H1 (cell line): ENCODE measurements around the gene ST3GAL2. TPM values are rescaled to one million over a fixed set of nuclear protein-coding genes. Genes with fewer than 3 reads are reported as not detected.

ENCODE experiments used
- BCL11A ChIP-seq, 2 experiments: IDR thresholded peaks; one replicate each; pipeline ENCODE4 v1.6.1; 2011; ENCODE audit warnings: low read depth in 2 of 2, low read length in 2 of 2, mild to moderate bottlenecking in 2 of 2
- BRCA1 ChIP-seq: IDR thresholded peaks from 2 replicates; pipeline ENCODE4 v1.6.1; 2012; ENCODE audit warnings: low read depth, low read length, improper control_type of control experiment
- CEBPB ChIP-seq: IDR thresholded peaks from 2 replicates; pipeline ENCODE4 v1.6.1; 2012; ENCODE audit warnings: low read depth, low read length
- CREB1 ChIP-seq: IDR thresholded peaks from 2 replicates; pipeline ENCODE4 v1.6.1; 2012; ENCODE audit warnings: inconsistent platforms
- CTCF ChIP-seq, 3 experiments: IDR thresholded peaks; 1 replicate in 2 of 3; 2 replicates in 1 of 3; pipeline versions ENCODE4 v1.5.1 to v1.6.1; 2011; ENCODE audit warnings: low read length in 3 of 3, mild to moderate bottlenecking in 3 of 3, inconsistent platforms in 2 of 3, low read depth in 1 of 3, moderate library complexity in 1 of 3; ENCODE audit not compliant: insufficient read depth in 1 of 3; ENCODE audit errors: control extremely low read depth in 1 of 3
- GTF2F1 ChIP-seq: IDR thresholded peaks from 2 replicates; pipeline ENCODE4 v1.6.1; 2012; ENCODE audit warnings: low read depth, low read length, improper control_type of control experiment, borderline replicate concordance
- JUND ChIP-seq: IDR thresholded peaks from 2 replicates; pipeline ENCODE4 v1.6.1; 2011; ENCODE audit warnings: mild to moderate bottlenecking, improper control_type of control experiment, low read length
- RXRA ChIP-seq: IDR thresholded peaks from 2 replicates; pipeline ENCODE4 v1.6.1; 2011; ENCODE audit warnings: low read depth, mild to moderate bottlenecking, low read length, moderate library complexity; ENCODE audit not compliant: insufficient read depth
- polyA plus RNA-seq, 7 experiments: library from polyadenylated mRNA; depleted of rRNA in 3 of 7; stranded (reverse) in 5 of 7; unstranded in 2 of 7; fragments of >200 nt in 5 of 7; fragments of 200-250 nt in 2 of 7; gene quantifications; 1 replicate in 5 of 7; 2 replicates in 1 of 7; 4 replicates in 1 of 7; pipeline versions ENCODE4 v1.2.1 to v1.2.3, GENCODE V29; 2011 to 2013; ENCODE audit warnings: missing spikeins in 2 of 7, mixed read lengths in 2 of 7
- total RNA-seq: library from RNA; stranded (reverse); fragmentation: NEBNext Ultra II Directional; extraction: Animal tissue kit (Norgen Biotek cat#: 25700); gene quantifications from 2 replicates; pipeline ENCODE4 v1.2.1, GENCODE V29; 2021

ST3GAL2 gene
- total and polyA plus RNA-seq, 2 of the 8 experiments (the other 6 are each of a cell fraction or from before 2014, with no cell fraction given): 14.4 to 39.7 TPM

DNA sequence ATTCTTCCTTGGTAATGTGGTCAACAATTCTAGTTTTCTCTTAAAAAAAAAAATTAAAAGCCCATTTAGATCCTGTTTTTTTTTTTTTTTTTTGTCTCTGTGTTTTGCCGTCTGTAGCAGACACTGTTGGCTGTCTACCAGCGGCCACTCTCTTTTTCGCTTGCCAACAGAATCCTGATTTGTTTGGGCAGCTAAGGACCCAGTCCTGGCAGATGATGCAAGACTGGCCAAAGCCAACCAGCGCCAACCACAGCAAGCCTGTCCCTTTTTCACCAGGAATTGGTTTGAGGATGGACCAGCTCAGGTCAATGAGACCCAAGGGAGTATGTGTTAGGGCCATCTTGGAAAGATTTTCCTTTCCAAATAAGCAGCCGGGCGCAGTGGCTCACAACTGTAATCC lies 28.2 kb downstream of the ST3GAL2 start (continued):
- TF ChIP-seq BRCA1 (no peak), GTF2F1 (no peak), CREB1 (no peak), CTCF (IDR thresholded peaks at IDR 0.05; ENCODE audit: control extremely low read depth in 1 of 3, insufficient read depth in 1 of 3, low read depth in 1 of 3, low read length in 3 of 3) (no peak), RXRA (no peak), JUND (no peak), BCL11A (IDR thresholded peaks at IDR 0.05; ENCODE audit: low read depth in 2 of 2, low read length in 2 of 2) (no peak), CEBPB (no peak)
